HPDE6-E6E7 (cell line): Measurements from ENCODE around the gene ATF1.
"Not testable (repeated sequence)": the region's sequence is repeated elsewhere in the genome, so short reads cannot be mapped to it uniquely, and the experiment has no call there.

ENCODE experiments used
- DNase-seq: peaks from one replicate; pipeline ENCODE4 v3.0.0; 2011; ENCODE audit warnings: missing footprints; ENCODE audit errors: extremely low spot score

The ATF1 gene

DNA sequence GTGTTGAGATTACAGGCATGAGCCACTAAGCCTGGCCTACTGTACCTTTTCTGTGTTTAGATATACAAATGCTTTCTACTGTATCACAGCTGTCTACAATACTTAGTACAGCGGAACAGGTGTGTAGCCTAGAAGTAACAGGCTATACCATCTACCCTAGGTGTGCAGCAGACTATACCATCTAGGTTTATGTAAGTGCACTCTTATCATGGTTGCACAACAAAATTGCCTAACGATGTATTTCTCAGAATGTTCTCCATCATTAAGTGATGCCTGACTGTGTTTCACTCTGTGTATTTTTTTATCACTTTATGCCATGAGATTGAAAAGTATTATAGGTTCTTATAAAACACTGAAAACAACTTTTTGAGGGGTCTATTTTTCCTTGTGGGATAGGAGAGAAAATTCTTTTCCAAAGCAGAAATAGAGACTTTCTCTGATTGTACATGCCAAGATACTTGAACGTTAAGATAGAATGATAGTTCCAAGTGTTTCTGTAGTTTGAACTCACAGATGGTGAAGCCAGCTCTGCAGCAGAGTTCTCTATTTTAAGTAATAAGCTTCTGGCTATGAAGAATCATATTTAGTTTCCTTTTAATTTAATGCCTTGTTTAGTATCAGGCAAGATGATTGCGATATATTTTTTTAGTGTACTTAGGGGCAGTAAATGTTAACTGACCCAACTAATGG lies 95.9 kb downstream of the ATF1 start:
- no peak for DNase-seq

DNA sequence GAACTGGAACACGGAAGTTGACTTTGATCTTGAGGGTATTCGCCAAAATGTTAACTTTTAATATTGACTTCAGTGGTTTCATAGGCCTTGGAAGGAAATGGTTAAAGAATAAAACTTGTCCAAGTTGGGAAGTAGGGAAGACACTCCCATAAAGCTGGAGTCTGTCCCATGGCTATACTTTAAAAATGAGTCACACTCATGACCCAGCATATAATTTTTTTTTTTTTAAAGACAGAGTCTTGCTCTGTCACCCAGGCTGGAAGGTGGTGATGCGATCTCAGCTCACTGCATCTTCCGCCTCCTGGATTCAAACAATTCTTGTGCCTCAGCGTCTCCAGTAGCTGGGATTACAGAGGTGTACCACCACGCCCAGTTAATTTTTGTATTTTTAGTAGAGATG lies 98.4 kb downstream of the ATF1 start:
- DNase-seq: peak; percentile 16

DNA sequence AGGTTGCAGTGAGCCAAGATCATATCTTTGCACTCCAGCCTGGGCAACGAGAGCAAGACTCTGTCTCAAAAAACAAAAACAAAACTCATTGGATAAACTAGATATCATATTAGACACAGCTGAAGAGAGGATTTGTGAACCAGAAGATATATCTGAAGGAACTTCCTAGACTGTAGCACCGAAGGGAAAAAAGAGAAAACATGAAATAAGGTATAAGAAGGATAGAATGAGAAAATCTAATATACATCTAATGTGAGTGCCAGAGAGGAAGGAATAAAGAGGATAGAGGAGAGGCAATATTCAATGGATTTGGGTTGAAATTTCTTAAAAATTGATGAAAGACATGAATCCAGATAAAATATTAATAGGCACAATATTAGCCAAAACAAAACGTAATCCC lies 101.4 kb downstream of the ATF1 start:
- DNase-seq: no peak

DNA sequence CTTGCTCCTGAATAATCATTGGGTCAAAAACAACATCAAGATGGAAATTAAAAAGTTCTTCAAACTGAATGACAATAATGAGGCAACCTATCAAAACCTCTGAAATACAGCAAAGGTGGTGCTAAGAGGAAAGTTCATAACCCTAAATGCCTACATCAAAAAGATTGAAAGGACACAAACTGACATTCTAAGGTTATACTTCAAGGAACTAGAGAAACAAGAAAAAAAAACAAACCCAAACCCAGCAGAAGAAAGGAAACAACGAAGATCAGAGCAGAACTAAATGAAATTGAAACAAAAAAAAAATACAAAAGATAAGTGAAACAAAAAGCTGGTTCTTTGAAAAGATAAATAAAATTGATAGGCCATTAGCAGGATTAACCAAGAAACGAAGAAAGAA lies 105.0 kb downstream of the ATF1 start:
- DNase-seq: not testable (repeated sequence)
